Left ventricle myocardium inferior (tissue), 1 donor: ENCODE results near the gene ZNF557. TPM values are rescaled to one million over a fixed set of nuclear protein-coding genes. Genes with fewer than 3 reads are reported as not detected.
A peak's percentile ranks its signal among the peaks of the same experiment; 100 is the strongest.

ENCODE experiments used
- DNase-seq: peaks from one replicate; pipeline ENCODE4 v3.0.0-alpha.2; 2020
- H3K27ac ChIP-seq: fragments of 200-600 bp; replicated peaks from 2 replicates; pipeline ENCODE4 v1.8.0; 2021
- H3K27me3 ChIP-seq: fragments of 200-600 bp; 2 replicates; pipeline ENCODE4 v1.8.0; 2021; ENCODE audit warnings: low read depth
- H3K36me3 ChIP-seq: fragments of 200-600 bp; 2 replicates; pipeline ENCODE4 v1.8.0; 2021
- H3K4me1 ChIP-seq: fragments of 200-600 bp; 2 replicates; pipeline ENCODE4 v1.8.0; 2021
- H3K4me3 ChIP-seq: fragments of 200-600 bp; 2 replicates; pipeline ENCODE4 v1.8.0; 2021; ENCODE audit warnings: mild to moderate bottlenecking, moderate library complexity
- H3K9me3 ChIP-seq: fragments of 200-600 bp; replicated peaks from 2 replicates; pipeline ENCODE4 v1.8.0; 2021
- CTCF ChIP-seq: fragments of 200-600 bp; IDR thresholded peaks from 2 replicates; pipeline ENCODE4 v1.8.0; 2021; ENCODE audit warnings: antibody characterized with exemption, mild to moderate bottlenecking, borderline replicate concordance
- intact Hi-C: fragments of 100-400 bp; cut with micrococcal nuclease; formaldehyde crosslinking; loops from one replicate; pipeline ENCODE4 v1.11.0; 2022
- total RNA-seq: library from RNA; stranded (reverse); fragmentation: NEBNext Ultra II Directional; extraction: Animal tissue kit (Norgen Biotek cat#: 25700); gene quantifications from one replicate; pipeline ENCODE4 v1.2.1, GENCODE V29; 2021
- donor health status: DM: no; HTN: yes; CAD: no; lungs with severe emphysema.

ZNF557 gene
- total RNA-seq, 1 donor from 2014 or later = 3.5 TPM

- Histone ChIP-seq H3K4me3 (peak overlapping the region; percentile 96), H3K36me3 (peaks cover 31% of the 10 kb centered on the region), H3K9me3 (peaks cover 7% of the 10 kb centered on the region), H3K27ac (peak overlapping the region; percentile 92), H3K27me3 (no peaks in the 10 kb centered on the region), H3K4me1 (peaks cover 16% of the 10 kb centered on the region)
- intact Hi-C loops = no loop called here
- TF ChIP-seq CTCF = no peak
- DNase-seq = no peak
These were observed 904 bp upstream of the ZNF557 start for GRCh38 chr19:7068599-7068998.

GRCh38 chr19:7069904-7070226 lies 362 bp downstream of the ZNF557 start:
- no peak for DNase-seq
- H3K27me3 ChIP-seq = no peaks in the 10 kb centered on the region
- no peak for TF ChIP-seq CTCF
- H3K9me3 ChIP-seq = peaks cover 7% of the 10 kb centered on the region
- H3K36me3 ChIP-seq = peaks cover 43% of the 10 kb centered on the region
- intact Hi-C loops = no loop called here
- peaks cover 16% of the 10 kb centered on the region for H3K4me1 ChIP-seq
- H3K4me3 ChIP-seq = peak overlapping the region; percentile 96
- H3K27ac ChIP-seq = peak overlapping the region; percentile 92

GRCh38 chr19:7072541-7072940 lies 3.0 kb downstream of the ZNF557 start:
- no peaks in the 10 kb centered on the region for H3K27me3 ChIP-seq
- intact Hi-C loops = no loop called here
- no peak overlapping the region for H3K4me3 ChIP-seq
- no peak for DNase-seq
- H3K36me3 ChIP-seq = peaks cover 69% of the 10 kb centered on the region
- no peak for TF ChIP-seq CTCF
- peaks cover 26% of the 10 kb centered on the region for H3K9me3 ChIP-seq
- no peak overlapping the region for H3K27ac ChIP-seq
- H3K4me1 ChIP-seq = peaks cover 16% of the 10 kb centered on the region

GRCh38 chr19:7074705-7075282 lies 5.3 kb downstream of the ZNF557 start:
- H3K9me3 ChIP-seq = peaks cover 48% of the 10 kb centered on the region
- TF ChIP-seq CTCF = no peak
- peaks cover 11% of the 10 kb centered on the region for H3K4me1 ChIP-seq
- intact Hi-C loops = no loop called here
- H3K36me3 ChIP-seq = peaks cover 92% of the 10 kb centered on the region
- no peak overlapping the region for H3K4me3 ChIP-seq
- no peak for DNase-seq
- no peak overlapping the region for H3K27ac ChIP-seq
- no peaks in the 10 kb centered on the region for H3K27me3 ChIP-seq

- TF ChIP-seq CTCF = no peak
- H3K9me3 ChIP-seq = peaks cover 62% of the 10 kb centered on the region
- no peaks in the 10 kb centered on the region for H3K27me3 ChIP-seq
- H3K4me3 ChIP-seq = no peak overlapping the region
- no peaks in the 10 kb centered on the region for H3K4me1 ChIP-seq
- no peak for DNase-seq
- H3K27ac ChIP-seq = no peak overlapping the region
- intact Hi-C loops = no loop called here
- peaks cover 99% of the 10 kb centered on the region for H3K36me3 ChIP-seq
These were observed 6.6 kb downstream of the ZNF557 start for GRCh38 chr19:7076151-7076550.
